ENCODE results near the gene PMFBP1. TPM values are rescaled to one million over a fixed set of nuclear protein-coding genes. Genes with fewer than 3 reads are reported as not detected.

Gene PMFBP1
- total RNA-seq, 1 donor from 2014 or later, result 13.1 TPM

DNA sequence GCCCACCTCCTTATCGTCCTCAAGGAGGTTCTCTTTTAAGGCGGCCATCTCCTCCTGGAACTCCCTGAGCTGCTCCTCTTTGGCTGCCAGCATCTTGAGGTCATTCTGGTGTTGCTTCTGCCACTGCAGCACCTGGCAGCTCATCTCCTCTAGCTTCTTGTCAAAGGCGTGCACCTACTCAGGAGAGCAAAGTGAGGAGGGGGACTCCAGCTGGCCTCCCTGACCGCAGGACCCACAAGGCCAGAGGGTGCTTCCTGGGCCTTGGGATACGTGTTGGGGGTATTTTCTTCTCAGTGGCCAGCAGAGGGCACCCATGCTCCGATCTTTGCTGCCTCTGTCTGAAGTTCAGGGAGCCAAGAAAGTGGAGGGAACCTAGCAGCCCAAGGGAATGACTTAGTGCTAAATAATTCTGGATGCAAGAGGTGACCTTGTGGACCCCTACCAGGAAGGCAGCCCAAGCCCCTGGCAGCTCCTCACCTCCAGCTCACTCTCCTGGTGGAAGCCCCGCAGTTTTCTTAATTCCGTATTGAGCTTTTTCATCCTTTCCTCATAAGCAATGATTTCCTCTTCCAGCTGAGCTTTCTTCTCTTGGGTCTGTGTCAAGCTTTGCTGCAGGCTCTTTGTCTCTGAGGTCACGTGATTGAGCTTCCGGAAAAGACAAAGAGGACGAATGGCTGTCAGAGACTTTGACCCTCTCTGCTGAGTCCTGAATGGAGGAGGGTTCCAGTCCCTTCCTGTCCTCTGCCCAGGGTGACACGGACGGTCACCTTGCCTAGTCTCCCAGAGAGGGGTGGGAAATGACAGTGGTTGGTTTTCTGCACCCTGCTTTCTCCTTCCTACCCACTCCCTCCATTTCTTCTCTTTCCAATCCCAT, 47.0 kb downstream of the PMFBP1 start:
- H3K27ac Mint-ChIP-seq (ENCODE audit: unreplicated experiment), result no peak overlapping the region
- DNase-seq, result peak; percentile 84

DNA sequence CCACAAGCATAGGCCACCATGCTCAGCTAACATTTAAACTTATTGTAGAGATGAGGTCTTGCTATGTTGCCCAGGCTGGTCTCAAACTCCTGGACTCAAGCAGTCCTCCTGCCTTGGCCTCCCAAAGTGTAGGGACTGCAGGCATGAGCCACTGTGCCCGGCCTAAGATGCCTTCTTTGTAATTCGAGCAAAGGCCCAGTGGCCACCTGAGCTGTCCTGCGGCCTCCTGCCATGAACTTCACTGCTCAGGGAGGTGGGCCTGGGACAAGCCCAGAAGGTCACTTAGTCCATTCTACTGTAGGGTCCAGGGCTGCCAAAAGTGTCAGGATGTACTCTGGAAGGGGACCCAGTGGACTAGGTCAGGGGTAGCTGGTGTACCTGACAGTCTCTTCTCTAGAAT, 47.8 kb downstream of the PMFBP1 start:
- no peak for DNase-seq
- TF ChIP-seq, protein P1, sequence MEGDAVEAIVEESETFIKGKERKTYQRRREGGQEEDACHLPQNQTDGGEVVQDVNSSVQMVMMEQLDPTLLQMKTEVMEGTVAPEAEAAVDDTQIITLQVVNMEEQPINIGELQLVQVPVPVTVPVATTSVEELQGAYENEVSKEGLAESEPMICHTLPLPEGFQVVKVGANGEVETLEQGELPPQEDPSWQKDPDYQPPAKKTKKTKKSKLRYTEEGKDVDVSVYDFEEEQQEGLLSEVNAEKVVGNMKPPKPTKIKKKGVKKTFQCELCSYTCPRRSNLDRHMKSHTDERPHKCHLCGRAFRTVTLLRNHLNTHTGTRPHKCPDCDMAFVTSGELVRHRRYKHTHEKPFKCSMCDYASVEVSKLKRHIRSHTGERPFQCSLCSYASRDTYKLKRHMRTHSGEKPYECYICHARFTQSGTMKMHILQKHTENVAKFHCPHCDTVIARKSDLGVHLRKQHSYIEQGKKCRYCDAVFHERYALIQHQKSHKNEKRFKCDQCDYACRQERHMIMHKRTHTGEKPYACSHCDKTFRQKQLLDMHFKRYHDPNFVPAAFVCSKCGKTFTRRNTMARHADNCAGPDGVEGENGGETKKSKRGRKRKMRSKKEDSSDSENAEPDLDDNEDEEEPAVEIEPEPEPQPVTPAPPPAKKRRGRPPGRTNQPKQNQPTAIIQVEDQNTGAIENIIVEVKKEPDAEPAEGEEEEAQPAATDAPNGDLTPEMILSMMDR (IDR thresholded peaks at IDR 0.05; ENCODE audit: partially characterized antibody, unreplicated experiment), result no peak

More for the DNA sequence above, 47.0 kb downstream of the PMFBP1 start:
- Mint-ChIP-seq H3K36me3 (ENCODE audit: unreplicated experiment) (peaks cover 4% of the 10 kb centered on the region), H3K9me3 (ENCODE audit: unreplicated experiment) (no peaks in the 10 kb centered on the region), H3K4me3 (ENCODE audit: unreplicated experiment) (no peak overlapping the region), H3K27me3 (ENCODE audit: unreplicated experiment) (peaks cover 3% of the 10 kb centered on the region), H3K4me1 (ENCODE audit: low read depth, unreplicated experiment) (peaks cover 1% of the 10 kb centered on the region)
- TF ChIP-seq, protein P1 (IDR thresholded peaks at IDR 0.05; ENCODE audit: partially characterized antibody, unreplicated experiment), result peak; percentile 81

DNA sequence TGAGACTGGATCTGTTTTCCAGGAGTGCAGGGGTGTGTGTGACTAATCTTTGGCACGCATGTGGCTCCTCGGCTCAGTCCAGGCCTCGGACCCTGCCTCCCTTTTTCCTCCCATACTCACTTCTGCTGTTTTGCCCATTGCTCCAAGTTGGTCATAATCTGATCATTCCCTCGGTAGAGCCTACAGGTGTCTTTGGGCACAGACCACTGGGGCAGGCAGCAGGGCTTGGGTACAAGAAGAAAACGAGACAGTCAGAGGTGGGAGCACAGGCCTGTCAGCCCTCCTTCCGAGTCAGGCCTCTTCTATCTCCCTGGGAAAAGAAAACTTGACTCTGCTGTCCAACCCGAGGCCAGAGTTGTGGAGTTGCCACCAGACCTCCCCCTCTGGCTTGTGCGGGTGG, 48.5 kb downstream of the PMFBP1 start:
- H3K27ac Mint-ChIP-seq (ENCODE audit: unreplicated experiment), result no peak overlapping the region
- peaks cover 6% of the 10 kb centered on the region for H3K27me3 Mint-ChIP-seq (ENCODE audit: unreplicated experiment)

More for the DNA sequence above, 47.8 kb downstream of the PMFBP1 start:
- Mint-ChIP-seq H3K36me3 (ENCODE audit: unreplicated experiment) (peaks cover 4% of the 10 kb centered on the region), H3K27ac (ENCODE audit: unreplicated experiment) (no peak overlapping the region), H3K4me1 (ENCODE audit: low read depth, unreplicated experiment) (peaks cover 1% of the 10 kb centered on the region), H3K9me3 (ENCODE audit: unreplicated experiment) (no peaks in the 10 kb centered on the region), H3K27me3 (ENCODE audit: unreplicated experiment) (peaks cover 6% of the 10 kb centered on the region), H3K4me3 (ENCODE audit: unreplicated experiment) (no peak overlapping the region)

DNA sequence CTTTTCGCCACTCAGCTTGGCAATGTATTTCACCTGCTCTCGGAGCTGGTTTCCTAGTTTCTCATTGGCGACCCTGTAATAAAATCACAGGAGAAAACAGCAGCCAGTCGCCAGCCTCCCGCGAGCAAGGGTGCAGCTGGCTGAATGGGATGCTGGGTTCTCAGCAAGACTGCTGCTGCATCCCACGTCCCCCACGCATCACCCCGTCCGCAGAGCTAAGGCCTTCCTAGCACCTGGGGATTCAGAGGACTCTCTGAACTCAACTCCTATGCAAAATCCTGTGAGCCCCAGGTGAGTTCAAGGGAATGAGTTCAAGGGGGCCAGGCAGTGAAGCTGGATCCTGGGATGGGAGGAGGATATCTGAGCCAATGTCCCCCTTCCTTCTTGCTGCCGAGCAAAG, 49.0 kb downstream of the PMFBP1 start:
- Mint-ChIP-seq H3K36me3 (ENCODE audit: unreplicated experiment) (no peaks in the 10 kb centered on the region), H3K27me3 (ENCODE audit: unreplicated experiment) (peaks cover 6% of the 10 kb centered on the region), H3K9me3 (ENCODE audit: unreplicated experiment) (no peaks in the 10 kb centered on the region), H3K4me1 (ENCODE audit: low read depth, unreplicated experiment) (peaks cover 1% of the 10 kb centered on the region), H3K4me3 (ENCODE audit: unreplicated experiment) (no peak overlapping the region), H3K27ac (ENCODE audit: unreplicated experiment) (no peak overlapping the region)
- DNase-seq, result no peak
- TF ChIP-seq, protein P1 (IDR thresholded peaks at IDR 0.05; ENCODE audit: partially characterized antibody, unreplicated experiment), result no peak

More for the DNA sequence above, 48.5 kb downstream of the PMFBP1 start:
- H3K9me3 Mint-ChIP-seq (ENCODE audit: unreplicated experiment), result no peaks in the 10 kb centered on the region
- no peak overlapping the region for H3K4me3 Mint-ChIP-seq (ENCODE audit: unreplicated experiment)
- H3K4me1 Mint-ChIP-seq (ENCODE audit: low read depth, unreplicated experiment), result peaks cover 1% of the 10 kb centered on the region
- TF ChIP-seq, protein P1 (IDR thresholded peaks at IDR 0.05; ENCODE audit: partially characterized antibody, unreplicated experiment), result no peak
- DNase-seq, result no peak
- H3K36me3 Mint-ChIP-seq (ENCODE audit: unreplicated experiment), result no peaks in the 10 kb centered on the region

DNA sequence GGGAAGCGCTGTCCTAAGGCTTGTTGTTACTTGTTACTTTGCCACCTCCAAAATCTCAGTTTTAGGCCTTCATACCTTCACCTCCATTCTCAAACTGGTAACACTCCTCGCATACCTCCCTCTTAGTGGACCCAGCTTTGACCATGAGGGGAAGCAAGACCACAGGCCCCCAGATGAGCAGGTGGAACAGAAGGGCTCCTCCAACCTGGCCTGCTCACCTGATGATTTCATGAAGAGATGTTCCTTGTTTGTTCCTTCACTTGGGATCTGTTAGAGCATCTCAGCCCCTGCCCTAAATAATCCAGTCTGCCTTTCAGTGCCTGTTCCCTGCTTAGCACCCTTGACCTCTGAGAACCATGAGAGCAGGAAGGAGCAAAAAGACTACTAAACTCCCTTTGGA, 49.6 kb downstream of the PMFBP1 start:
- peaks cover 6% of the 10 kb centered on the region for H3K27me3 Mint-ChIP-seq (ENCODE audit: unreplicated experiment)
- no peak overlapping the region for H3K27ac Mint-ChIP-seq (ENCODE audit: unreplicated experiment)
- no peak overlapping the region for H3K4me3 Mint-ChIP-seq (ENCODE audit: unreplicated experiment)
- DNase-seq, result no peak
- H3K36me3 Mint-ChIP-seq (ENCODE audit: unreplicated experiment), result no peaks in the 10 kb centered on the region
- no peaks in the 10 kb centered on the region for H3K9me3 Mint-ChIP-seq (ENCODE audit: unreplicated experiment)
- peaks cover 1% of the 10 kb centered on the region for H3K4me1 Mint-ChIP-seq (ENCODE audit: low read depth, unreplicated experiment)
- TF ChIP-seq, protein P1 (IDR thresholded peaks at IDR 0.05; ENCODE audit: partially characterized antibody, unreplicated experiment), result no peak

Measured in glutamatergic neuron (in vitro differentiated cells).